PC-9 (cell line): ENCODE data around the gene DPEP3. TPM values are rescaled to one million over a fixed set of nuclear protein-coding genes. Genes with fewer than 3 reads are reported as not detected.
"Not testable (repeated sequence)": the region's sequence is repeated elsewhere in the genome, so short reads cannot be mapped to it uniquely, and the experiment has no call there.

Experiments
- BruUV-seq: library from RNA; stranded (reverse); fragments of 400-500 nt; replicated peaks from 2 replicates; lab custom pipeline; 2021; lab: Mats Ljungman, UMichigan
- CTCF ChIA-PET: fragments of 300-600 bp; sonication (Branson Sonifier 250); formaldehyde crosslinking; loops from one replicate; lab custom pipeline; 2022; ENCODE audit warnings: antibody characterized with exemption; lab: Charles Lee
- POLR2A ChIA-PET: fragments of 300-600 bp; sonication (Branson Sonifier 250); formaldehyde crosslinking; loops from one replicate; lab custom pipeline; 2022; ENCODE audit warnings: antibody characterized with exemption; ENCODE audit not compliant: unreplicated experiment; lab: Charles Lee
- DNase-seq, 2 experiments: peaks; one replicate each; pipeline versions ENCODE4 v3.0.0 to v3.0.0-alpha.2; 2015 to 2022; ENCODE audit warnings: mixed read lengths in 1 of 2
- H2AFZ ChIP-seq: fragments of 200-600 bp; sonication (generic); 2 replicates; pipeline ENCODE4 v1.8.1; 2017; ENCODE audit warnings: antibody characterized with exemption
- H3F3A ChIP-seq: fragments of 200-600 bp; sonication (generic); 2 replicates; pipeline ENCODE4 v1.8.1; 2017; ENCODE audit warnings: antibody characterized with exemption, mild to moderate bottlenecking, low read depth; ENCODE audit not compliant: insufficient read depth
- H3K27ac ChIP-seq: fragments of 200-600 bp; sonication (generic); 2 replicates; pipeline ENCODE4 v1.6.1; 2016; ENCODE audit warnings: mixed run types
- H3K27me3 ChIP-seq: fragments of 200-600 bp; sonication (generic); 2 replicates; pipeline ENCODE4 v1.6.1; 2016; ENCODE audit warnings: low read depth, mixed run types; ENCODE audit not compliant: insufficient read depth
- H3K36me3 ChIP-seq: fragments of 200-600 bp; sonication (generic); 2 replicates; pipeline ENCODE4 v1.6.1; 2016; ENCODE audit warnings: low read depth, mixed run types
- H3K4me1 ChIP-seq: fragments of 200-600 bp; sonication (generic); replicated peaks from 2 replicates; pipeline ENCODE4 v1.6.1; 2016; ENCODE audit warnings: mixed run types; ENCODE audit not compliant: insufficient read depth
- H3K4me2 ChIP-seq: fragments of 200-600 bp; sonication (generic); 2 replicates; pipeline ENCODE4 v1.6.1; 2017; ENCODE audit warnings: mixed run types
- H3K4me3 ChIP-seq: fragments of 200-600 bp; sonication (generic); 2 replicates; pipeline ENCODE4 v1.6.1; 2016; ENCODE audit warnings: mixed run types
- H3K79me2 ChIP-seq: fragments of 200-600 bp; sonication (generic); 2 replicates; pipeline ENCODE4 v1.6.1; 2017; ENCODE audit warnings: low read depth, mixed run types
- H3K9me2 ChIP-seq: fragments of 200-600 bp; sonication (generic); 2 replicates; pipeline ENCODE4 v1.8.1; 2017; ENCODE audit warnings: mild to moderate bottlenecking; ENCODE audit not compliant: insufficient read depth
- H3K9me3 ChIP-seq: fragments of 200-600 bp; sonication (generic); 2 replicates; pipeline ENCODE4 v1.8.1; 2016; ENCODE audit warnings: low read depth; ENCODE audit not compliant: insufficient read depth
- H4K20me1 ChIP-seq: fragments of 200-600 bp; sonication (generic); 2 replicates; pipeline ENCODE4 v1.8.1; 2017; ENCODE audit not compliant: insufficient read depth
- EZH2 ChIP-seq: fragments of 200-600 bp; sonication (generic); IDR thresholded peaks from 2 replicates; pipeline ENCODE4 v1.8.0; 2017; ENCODE audit warnings: antibody characterized with exemption, low read depth
- intact Hi-C: fragments of 100-400 bp; cut with micrococcal nuclease; formaldehyde crosslinking; loops from one replicate; pipeline ENCODE4 v1.10.0; 2022; ENCODE audit not compliant: unreplicated experiment
- total RNA-seq: library from RNA; stranded (reverse); gene quantifications from 2 replicates; pipeline ENCODE4 v1.2.3, GENCODE V29; 2021
- TF ChIP-seq, protein P1 (sequence below): fragments of 200-600 bp; sonication (generic); conservative IDR thresholded peaks from 2 replicates; pipeline ENCODE4 v1.6.1; 2017; ENCODE audit warnings: mixed run types, antibody characterized with exemption, mild to moderate bottlenecking, moderate library complexity

The DPEP3 gene
- total RNA-seq, 1 experiment from 2014 or later = not detected

DNA sequence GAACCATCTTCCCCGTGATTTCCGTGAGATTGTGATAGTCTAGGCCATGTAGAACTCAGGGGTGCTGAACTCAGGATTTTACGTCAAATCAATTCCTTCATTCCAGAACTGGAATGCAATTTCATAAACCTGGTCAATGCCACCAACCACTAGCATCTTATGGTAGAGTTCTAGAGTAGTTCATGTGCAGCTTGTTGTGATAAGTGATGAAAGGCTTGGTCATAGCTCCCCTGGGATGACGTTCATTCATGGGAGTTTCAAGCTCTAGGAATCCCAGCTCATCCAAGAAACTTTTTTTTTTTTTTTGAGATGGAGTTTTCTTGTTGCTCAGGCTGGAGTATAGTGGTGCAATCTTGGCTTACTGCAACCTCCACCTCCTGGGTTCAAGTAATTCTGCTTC, 22.7 kb upstream of the DPEP3 start:
- Histone ChIP-seq H2AFZ (no peak overlapping the region), H3K4me1 (peaks cover 20% of the 10 kb centered on the region), H3K27me3 (no peaks in the 10 kb centered on the region), H3K4me3 (no peak overlapping the region), H3K9me3 (no peaks in the 10 kb centered on the region), H3K27ac (no peak overlapping the region), H3K36me3 (no peaks in the 10 kb centered on the region), H3F3A (peaks cover 20% of the 10 kb centered on the region), H3K9me2 (no peaks in the 10 kb centered on the region), H3K79me2 (no peaks in the 10 kb centered on the region), H4K20me1 (no peaks in the 10 kb centered on the region), H3K4me2 (no peak overlapping the region)
- TF ChIP-seq, protein P1, sequence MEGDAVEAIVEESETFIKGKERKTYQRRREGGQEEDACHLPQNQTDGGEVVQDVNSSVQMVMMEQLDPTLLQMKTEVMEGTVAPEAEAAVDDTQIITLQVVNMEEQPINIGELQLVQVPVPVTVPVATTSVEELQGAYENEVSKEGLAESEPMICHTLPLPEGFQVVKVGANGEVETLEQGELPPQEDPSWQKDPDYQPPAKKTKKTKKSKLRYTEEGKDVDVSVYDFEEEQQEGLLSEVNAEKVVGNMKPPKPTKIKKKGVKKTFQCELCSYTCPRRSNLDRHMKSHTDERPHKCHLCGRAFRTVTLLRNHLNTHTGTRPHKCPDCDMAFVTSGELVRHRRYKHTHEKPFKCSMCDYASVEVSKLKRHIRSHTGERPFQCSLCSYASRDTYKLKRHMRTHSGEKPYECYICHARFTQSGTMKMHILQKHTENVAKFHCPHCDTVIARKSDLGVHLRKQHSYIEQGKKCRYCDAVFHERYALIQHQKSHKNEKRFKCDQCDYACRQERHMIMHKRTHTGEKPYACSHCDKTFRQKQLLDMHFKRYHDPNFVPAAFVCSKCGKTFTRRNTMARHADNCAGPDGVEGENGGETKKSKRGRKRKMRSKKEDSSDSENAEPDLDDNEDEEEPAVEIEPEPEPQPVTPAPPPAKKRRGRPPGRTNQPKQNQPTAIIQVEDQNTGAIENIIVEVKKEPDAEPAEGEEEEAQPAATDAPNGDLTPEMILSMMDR = no peak
- TF ChIP-seq EZH2 = no peak
- no peak for DNase-seq
- ChIA-PET POLR2A (interaction anchor here (0.7 kb wide), 1 partner anchor 980 kb away, joined by 3 read pairs; no protein-coding TSS in a partner anchor), CTCF (interaction anchor here (0.6 kb wide), 1 partner anchor 9 kb away, joined by 5 read pairs; no protein-coding TSS in a partner anchor)
- intact Hi-C loops = no loop called here
- BruUV-seq = no TSS peak

DNA sequence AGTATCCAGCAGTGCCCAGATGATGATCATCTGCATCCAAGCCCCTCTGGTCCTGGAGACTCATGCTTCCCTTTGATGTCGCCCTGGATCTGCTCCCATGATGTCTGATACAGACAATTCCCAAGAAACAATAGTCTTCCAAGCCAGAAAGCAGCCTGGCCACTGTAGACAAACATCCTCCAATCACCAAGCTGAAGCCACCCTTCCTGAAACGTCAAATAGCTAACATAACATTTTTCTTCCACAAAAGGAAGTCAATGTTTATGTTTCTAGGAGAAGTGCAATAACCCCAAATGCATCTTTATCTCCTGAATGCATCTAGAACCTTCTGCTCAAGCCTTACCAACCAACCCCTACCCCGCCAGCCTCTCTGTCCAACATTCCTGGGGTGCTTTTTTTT, 20.2 kb upstream of the DPEP3 start:
- Histone ChIP-seq H3K4me3 (no peak overlapping the region), H3K4me2 (no peak overlapping the region), H2AFZ (no peak overlapping the region), H3K27ac (no peak overlapping the region), H3K9me2 (no peaks in the 10 kb centered on the region), H3K27me3 (no peaks in the 10 kb centered on the region), H3K79me2 (no peaks in the 10 kb centered on the region), H3K4me1 (peaks cover 8% of the 10 kb centered on the region), H3K9me3 (no peaks in the 10 kb centered on the region), H3F3A (peaks cover 10% of the 10 kb centered on the region), H3K36me3 (no peaks in the 10 kb centered on the region), H4K20me1 (no peaks in the 10 kb centered on the region)
- no peak for DNase-seq
- ChIA-PET POLR2A (no interaction called here), CTCF (no interaction called here)
- no TSS peak for BruUV-seq
- no peak for TF ChIP-seq EZH2
- TF ChIP-seq, protein P1 = no peak
- intact Hi-C loops = no loop called here

DNA sequence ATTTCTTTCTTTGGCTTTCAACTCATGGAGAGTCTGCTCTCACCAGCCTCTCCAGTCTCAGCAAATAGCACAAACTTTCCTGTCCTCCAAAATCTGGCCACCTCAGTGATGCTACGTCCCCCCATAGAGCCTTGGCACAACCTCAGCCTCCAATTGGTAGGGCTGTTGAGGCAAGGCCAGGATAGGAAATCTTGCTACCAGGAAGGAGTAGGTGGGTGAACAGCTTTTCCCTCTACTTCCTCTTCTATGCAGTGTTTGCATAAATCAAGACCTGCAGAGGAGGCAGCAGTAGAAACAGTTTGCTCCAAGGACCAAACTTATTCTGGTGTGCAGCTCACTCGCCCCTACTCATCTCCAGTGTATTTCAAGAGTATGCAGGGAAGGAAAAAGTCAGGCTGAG, 19.7 kb upstream of the DPEP3 start:
- H4K20me1 ChIP-seq = no peaks in the 10 kb centered on the region
- no peak for DNase-seq
- POLR2A ChIA-PET = no interaction called here
- CTCF ChIA-PET = no interaction called here
- intact Hi-C loops = no loop called here
- TF ChIP-seq, protein P1 = no peak
- TF ChIP-seq EZH2 = no peak
- no peaks in the 10 kb centered on the region for H3K36me3 ChIP-seq
- no peaks in the 10 kb centered on the region for H3K79me2 ChIP-seq
- no TSS peak for BruUV-seq
- no peaks in the 10 kb centered on the region for H3K9me3 ChIP-seq
- no peak overlapping the region for H3K4me2 ChIP-seq
- peaks cover 4% of the 10 kb centered on the region for H3K4me1 ChIP-seq
- no peaks in the 10 kb centered on the region for H3K27me3 ChIP-seq
- no peak overlapping the region for H3K27ac ChIP-seq
- H3K9me2 ChIP-seq = no peaks in the 10 kb centered on the region
- H3F3A ChIP-seq = peaks cover 5% of the 10 kb centered on the region; the same call in 1 of the 2 replicates
- H2AFZ ChIP-seq = no peak overlapping the region
- H3K4me3 ChIP-seq = no peak overlapping the region

DNA sequence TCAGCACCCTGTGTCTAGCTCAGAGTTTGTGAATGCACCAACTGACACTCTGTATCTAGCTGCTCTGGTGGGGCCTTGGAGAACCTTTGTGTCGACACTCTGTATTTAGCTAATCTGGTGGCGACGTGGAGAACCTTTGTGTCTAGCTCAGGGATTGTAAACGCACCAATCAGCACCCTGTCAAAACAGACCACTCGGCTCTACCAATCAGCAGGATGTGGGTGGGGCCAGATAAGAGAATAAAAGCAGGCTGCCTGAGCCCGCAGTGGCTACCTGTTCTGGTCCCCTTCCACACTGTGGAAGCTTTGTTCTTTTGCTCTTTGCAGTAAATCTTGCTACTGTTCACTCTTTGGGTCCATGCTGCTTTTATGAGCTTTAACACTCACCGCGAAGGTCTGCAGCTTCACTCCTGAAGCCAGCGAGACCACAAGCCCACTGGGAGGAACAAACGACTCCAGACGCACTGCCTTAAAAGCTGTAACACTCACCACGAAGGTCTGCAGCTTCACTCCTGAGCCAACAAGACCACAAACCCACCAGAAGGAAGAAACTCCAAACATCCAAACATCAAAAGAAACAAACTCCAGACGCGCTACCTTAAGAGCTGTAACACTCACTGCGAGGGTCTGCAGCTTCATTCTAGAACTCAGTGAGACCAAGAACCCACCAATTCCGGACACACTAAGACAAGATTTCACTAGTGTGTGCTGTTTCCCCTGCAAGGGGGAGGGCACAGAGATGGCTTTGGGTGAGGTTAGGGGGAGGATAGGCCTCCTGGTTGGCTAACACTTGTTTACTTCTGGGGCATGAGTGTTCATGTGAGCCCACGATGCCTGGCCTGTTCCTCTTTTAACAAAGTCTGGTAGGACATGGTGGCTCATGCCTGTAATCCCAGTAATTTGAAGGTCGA, 18.7 kb upstream of the DPEP3 start, which contains the start of gene DPEP2:
DPEP2 (minus strand) TSS at position 706 of the 910 bp plus-strand sequence. CDS start 6,272 bp downstream, outside the sequence.
- H3K4me2 ChIP-seq, DNase-seq, H2AFZ ChIP-seq, H3K36me3 ChIP-seq, POLR2A ChIA-PET, H3K9me3 ChIP-seq, intact Hi-C loops, H3F3A ChIP-seq, H3K9me2 ChIP-seq, H3K4me3 ChIP-seq, H4K20me1 ChIP-seq, H3K27me3 ChIP-seq, H3K4me1 ChIP-seq, H3K79me2 ChIP-seq, H3K27ac ChIP-seq: not testable (repeated sequence)
- TSS peak; percentile 42 for BruUV-seq
- CTCF ChIA-PET = interaction anchor here (1.1 kb wide), 1 partner anchor 339 kb away, joined by 3 read pairs; the partner anchor contains the start of gene ACD

DNA sequence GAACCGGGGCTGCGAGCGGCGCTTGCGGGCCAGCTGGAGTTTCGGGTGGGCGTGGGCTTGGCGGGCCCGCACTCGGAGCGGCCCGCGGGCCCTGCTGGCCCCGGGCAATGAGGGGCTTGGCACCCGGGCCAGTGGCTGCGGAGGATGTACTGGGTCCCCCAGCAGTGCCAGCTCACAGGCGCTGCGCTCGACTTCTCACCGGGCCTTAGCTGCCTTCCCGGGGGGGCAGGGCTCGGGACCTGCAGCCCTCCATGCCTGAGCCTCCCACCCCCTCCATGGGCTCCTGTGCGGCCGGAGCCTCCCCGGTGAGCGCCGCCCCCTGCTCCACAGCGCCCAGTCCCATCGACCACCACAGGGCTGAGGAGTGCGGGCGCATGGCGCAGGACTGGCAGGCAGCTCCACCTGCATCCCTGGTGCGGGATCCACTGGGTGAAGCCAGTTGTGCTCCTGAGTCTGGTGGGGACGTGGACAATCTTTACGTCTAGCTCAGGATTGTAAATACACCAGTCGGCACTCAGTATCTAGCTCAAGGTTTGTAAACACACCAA, 18.0 kb upstream of the DPEP3 start:
- H3K36me3 ChIP-seq, BruUV-seq, POLR2A ChIA-PET, H3K4me2 ChIP-seq, H3K27ac ChIP-seq, H3K4me1 ChIP-seq, DNase-seq, H3K4me3 ChIP-seq, H2AFZ ChIP-seq, H4K20me1 ChIP-seq, H3F3A ChIP-seq, intact Hi-C loops, H3K79me2 ChIP-seq, H3K9me3 ChIP-seq, H3K9me2 ChIP-seq, H3K27me3 ChIP-seq: not testable (repeated sequence)
- CTCF ChIA-PET = interaction anchor here (1.1 kb wide), 1 partner anchor 338 kb away, joined by 3 read pairs; the partner anchor contains the start of gene ACD
